ENCODE measurements around the gene DNER. TPM values are rescaled to one million over a fixed set of nuclear protein-coding genes. Genes with fewer than 3 reads are reported as not detected.

Gene DNER
- total and polyA plus RNA-seq, 2 donors (not counting 1 experiment from before 2014, with no cell fraction given): not detected

DNA sequence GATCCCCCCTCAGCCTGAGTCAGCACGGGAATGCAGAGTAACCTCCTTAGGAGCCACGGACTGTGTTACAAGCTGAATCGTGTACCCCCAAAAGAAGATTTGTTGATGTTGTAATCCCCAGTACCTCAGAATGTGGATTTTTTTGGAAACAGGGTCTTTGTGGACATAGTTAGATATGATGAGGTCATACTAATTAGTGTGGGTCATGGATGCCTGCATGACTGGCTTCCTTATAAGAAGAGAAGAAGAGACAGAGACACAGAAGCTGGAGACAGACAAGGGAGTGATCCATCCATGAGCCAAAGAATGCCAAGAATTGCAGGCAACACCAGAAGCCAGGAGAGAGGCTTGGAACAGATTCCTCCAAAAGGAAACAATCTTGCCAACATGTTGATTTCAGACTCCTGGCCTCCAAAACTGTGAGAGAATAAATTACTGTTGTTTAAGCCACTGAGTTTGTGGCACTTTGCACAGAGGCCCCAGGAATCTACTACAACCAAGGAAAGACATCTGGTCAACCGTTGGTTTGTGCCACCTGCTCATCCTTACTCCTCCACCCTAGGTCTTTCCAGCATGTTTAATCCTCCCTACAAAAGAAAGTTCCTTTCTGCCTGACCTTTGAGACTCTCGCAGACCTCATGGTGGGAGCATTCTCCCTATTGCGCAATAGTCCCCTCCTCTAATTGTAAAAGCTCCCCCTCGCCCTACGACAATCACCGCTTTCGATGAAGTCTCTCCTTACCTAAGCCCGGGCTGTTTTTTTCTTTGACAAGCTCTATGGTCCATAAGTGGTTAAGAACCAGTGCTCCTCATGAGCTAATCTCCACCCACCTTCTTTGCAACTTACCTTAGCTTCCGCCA is 91.6 kb downstream of the DNER start:
- DNase-seq (no peak), ATAC-seq (ENCODE audit: low read depth) (no peak)
- H3K4me2 ChIP-seq (replicated peaks; ENCODE audit: low read depth, low read length, poor library complexity, severe bottlenecking): no peak overlapping the region
- no peak overlapping the region for H3K4me3 ChIP-seq (ENCODE audit: control extremely low read depth in 1 of 5, extremely low read depth in 1 of 5, insufficient read depth in 1 of 5, low read depth in 2 of 5, low read length in 4 of 5)
- Mint-ChIP-seq H3K27ac (no peak overlapping the region), H3K27me3 (peaks cover 27% of the 10 kb centered on the region), H3K4me1 (no peaks in the 10 kb centered on the region), H3K9me3 (ENCODE audit: insufficient read depth) (no peaks in the 10 kb centered on the region), H3K4me3 (no peak overlapping the region)
- POLR2A ChIA-PET: no interaction called here
- intact Hi-C loops (cut with micrococcal nuclease): no loop called here
- peaks cover 0 to 5% (median 0%) of the 10 kb centered on the region in 3 donors for H3K9me3 ChIP-seq (ENCODE audit: control extremely low read depth in 1 of 3, control insufficient read depth in 2 of 3, insufficient read depth in 1 of 3, low read length in 2 of 3)
- no peaks in the 10 kb centered on the region for H3K79me2 ChIP-seq (ENCODE audit: control insufficient read depth, insufficient read depth, low read length)
- H3K9ac ChIP-seq (ENCODE audit: low read length): no peak overlapping the region
- H2AFZ ChIP-seq (ENCODE audit: insufficient read depth, low read depth, low read length, poor library complexity, severe bottlenecking): no peak overlapping the region
- H3K27ac ChIP-seq (ENCODE audit: low read length in 2 of 2): no peak overlapping the region
- H3K27me3 ChIP-seq (replicated peaks in 1 of 4; ENCODE audit: control extremely low read depth in 1 of 4, control insufficient read depth in 3 of 4, insufficient read depth in 4 of 4, low read length in 3 of 4): peaks cover 0 to 3% (median 0%) of the 10 kb centered on the region in 4 experiments
- TF ChIP-seq, protein P1, sequence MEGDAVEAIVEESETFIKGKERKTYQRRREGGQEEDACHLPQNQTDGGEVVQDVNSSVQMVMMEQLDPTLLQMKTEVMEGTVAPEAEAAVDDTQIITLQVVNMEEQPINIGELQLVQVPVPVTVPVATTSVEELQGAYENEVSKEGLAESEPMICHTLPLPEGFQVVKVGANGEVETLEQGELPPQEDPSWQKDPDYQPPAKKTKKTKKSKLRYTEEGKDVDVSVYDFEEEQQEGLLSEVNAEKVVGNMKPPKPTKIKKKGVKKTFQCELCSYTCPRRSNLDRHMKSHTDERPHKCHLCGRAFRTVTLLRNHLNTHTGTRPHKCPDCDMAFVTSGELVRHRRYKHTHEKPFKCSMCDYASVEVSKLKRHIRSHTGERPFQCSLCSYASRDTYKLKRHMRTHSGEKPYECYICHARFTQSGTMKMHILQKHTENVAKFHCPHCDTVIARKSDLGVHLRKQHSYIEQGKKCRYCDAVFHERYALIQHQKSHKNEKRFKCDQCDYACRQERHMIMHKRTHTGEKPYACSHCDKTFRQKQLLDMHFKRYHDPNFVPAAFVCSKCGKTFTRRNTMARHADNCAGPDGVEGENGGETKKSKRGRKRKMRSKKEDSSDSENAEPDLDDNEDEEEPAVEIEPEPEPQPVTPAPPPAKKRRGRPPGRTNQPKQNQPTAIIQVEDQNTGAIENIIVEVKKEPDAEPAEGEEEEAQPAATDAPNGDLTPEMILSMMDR (IDR thresholded peaks at IDR 0.05): no peak
- no peak for TF ChIP-seq EZH2 (IDR thresholded peaks at IDR 0.05; ENCODE audit: borderline replicate concordance, insufficient read depth, low read depth, low read length, poor library complexity, severe bottlenecking)
- 92% methylated on average over 11 of the region's 12 CpGs for WGBS (ENCODE audit: insufficient coverage)
- H4K20me1 ChIP-seq (ENCODE audit: control insufficient read depth, insufficient read depth, low read length, poor library complexity, severe bottlenecking): no peaks in the 10 kb centered on the region
- H3K36me3 ChIP-seq (replicated peaks in 1 of 2; ENCODE audit: control extremely low read depth in 1 of 2, control insufficient read depth in 1 of 2, extremely low read depth in 1 of 2, insufficient read depth in 2 of 2, low read length in 1 of 2): no peaks in the 10 kb centered on the region
- no peaks in the 10 kb centered on the region for H3K4me1 ChIP-seq (ENCODE audit: control insufficient read depth in 2 of 2, insufficient read depth in 2 of 2, low read length in 2 of 2)
- CTCF ChIA-PET: no interaction called here

DNA sequence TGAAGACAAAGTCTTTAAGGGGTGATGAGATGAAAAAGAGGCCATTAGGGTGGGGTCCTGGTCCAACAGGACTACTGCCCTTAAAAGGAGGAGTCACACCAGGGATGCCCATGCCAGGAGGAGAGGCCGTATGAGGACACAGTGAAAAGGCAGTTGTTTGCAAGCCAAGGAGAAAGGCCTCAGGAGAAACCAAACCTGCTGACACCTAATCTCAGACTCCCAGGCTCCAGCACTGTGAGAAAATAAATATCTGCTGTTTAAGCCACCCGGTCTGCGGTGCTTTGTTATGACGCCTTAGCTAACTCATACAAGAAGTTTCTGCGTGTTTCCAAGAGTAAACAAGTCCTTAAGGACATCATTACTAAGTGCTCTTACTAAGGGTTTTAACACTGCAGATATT is 93.6 kb downstream of the DNER start:
- H3K4me3 ChIP-seq (ENCODE audit: control extremely low read depth in 1 of 5, extremely low read depth in 1 of 5, insufficient read depth in 1 of 5, low read depth in 2 of 5, low read length in 4 of 5): no peak overlapping the region
- intact Hi-C loops (cut with micrococcal nuclease): no loop called here
- H3K4me2 ChIP-seq (replicated peaks; ENCODE audit: low read depth, low read length, poor library complexity, severe bottlenecking): no peak overlapping the region
- no peaks in the 10 kb centered on the region for H3K79me2 ChIP-seq (ENCODE audit: control insufficient read depth, insufficient read depth, low read length)
- H4K20me1 ChIP-seq (ENCODE audit: control insufficient read depth, insufficient read depth, low read length, poor library complexity, severe bottlenecking): no peaks in the 10 kb centered on the region
- H3K4me1 ChIP-seq (ENCODE audit: control insufficient read depth in 2 of 2, insufficient read depth in 2 of 2, low read length in 2 of 2): no peaks in the 10 kb centered on the region
- peaks cover 0 to 5% (median 0%) of the 10 kb centered on the region in 3 donors for H3K9me3 ChIP-seq (ENCODE audit: control extremely low read depth in 1 of 3, control insufficient read depth in 2 of 3, insufficient read depth in 1 of 3, low read length in 2 of 3)
- Mint-ChIP-seq H3K27me3 (peaks cover 27% of the 10 kb centered on the region), H3K9me3 (ENCODE audit: insufficient read depth) (no peaks in the 10 kb centered on the region), H3K4me1 (no peaks in the 10 kb centered on the region), H3K4me3 (no peak overlapping the region), H3K27ac (no peak overlapping the region)
- ChIA-PET CTCF (no interaction called here), POLR2A (no interaction called here)
- no peak overlapping the region for H2AFZ ChIP-seq (ENCODE audit: insufficient read depth, low read depth, low read length, poor library complexity, severe bottlenecking)
- no peak for ATAC-seq (ENCODE audit: low read depth)
- WGBS (ENCODE audit: insufficient coverage): 91% methylated on average over 4 of the region's 5 CpGs
- H3K27ac ChIP-seq (ENCODE audit: low read length in 2 of 2): no peak overlapping the region
- H3K9ac ChIP-seq (ENCODE audit: low read length): no peak overlapping the region
- no peak for TF ChIP-seq EZH2 (IDR thresholded peaks at IDR 0.05; ENCODE audit: borderline replicate concordance, insufficient read depth, low read depth, low read length, poor library complexity, severe bottlenecking)
- TF ChIP-seq, protein P1 (IDR thresholded peaks at IDR 0.05): no peak
- peaks cover 0 to 3% (median 0%) of the 10 kb centered on the region in 4 experiments for H3K27me3 ChIP-seq (replicated peaks in 1 of 4; ENCODE audit: control extremely low read depth in 1 of 4, control insufficient read depth in 3 of 4, insufficient read depth in 4 of 4, low read length in 3 of 4)
- DNase-seq: no peak
- no peaks in the 10 kb centered on the region for H3K36me3 ChIP-seq (replicated peaks in 1 of 2; ENCODE audit: control extremely low read depth in 1 of 2, control insufficient read depth in 1 of 2, extremely low read depth in 1 of 2, insufficient read depth in 2 of 2, low read length in 1 of 2)
